GM12878 (cell line): Measurements from ENCODE around the gene CD63. TPM values are rescaled to one million over a fixed set of nuclear protein-coding genes. Genes with fewer than 3 reads are reported as not detected.

Source experiments
- ATAC-seq: fragments of 200-7000 bp; cut with Tn5 transposase; 3 replicates; pipeline ENCODE4 v1.9.1; 2020; ENCODE audit warnings: mild to moderate bottlenecking, moderate library complexity
- BruUV-seq: library from RNA; stranded (reverse); fragments of 400-500 nt; replicated peaks from 2 replicates; lab custom pipeline; 2021; lab: Mats Ljungman, UMichigan
- CTCF ChIA-PET: fragments of 300-600 bp; sonication (Branson Sonifier 250); formaldehyde crosslinking; extraction: SDS; loops from one replicate; lab custom pipeline; 2021; ENCODE audit warnings: inconsistent platforms; lab: Yijun Ruan, JAX
- POLR2A ChIA-PET: fragments of 350-600 bp; formaldehyde crosslinking; extraction: SDS; loops from one replicate; lab custom pipeline; 2021; ENCODE audit warnings: inconsistent platforms; lab: Charles Lee
- RAD21 ChIA-PET: fragments of 300-600 bp; sonication (Branson Sonifier 250); formaldehyde crosslinking; loops from one replicate; lab custom pipeline; 2023; ENCODE audit warnings: antibody characterized with exemption; ENCODE audit not compliant: unreplicated experiment; lab: Charles Lee
- SMC1A ChIA-PET: fragments of 300-600 bp; sonication (Branson Sonifier 250); formaldehyde crosslinking; loops from one replicate; lab custom pipeline; 2023; ENCODE audit not compliant: unreplicated experiment, uncharacterized antibody; lab: Charles Lee
- DNase-seq: peaks from one replicate; pipeline ENCODE4 v3.0.0-alpha.2; 2011; ENCODE audit warnings: low read depth, low spot score
- FAIRE-seq: peaks from 3 replicates; lab custom pipeline; 2011; peaks lifted over from hg19 to GRCh38; lab: Jason Lieb, UNC
- H2AFZ ChIP-seq: 2 replicates; pipeline ENCODE4 v1.6.0; 2011; ENCODE audit warnings: low read depth, low read length, control low read depth; ENCODE audit not compliant: control insufficient read depth
- H3K27ac ChIP-seq: 2 replicates; pipeline ENCODE4 v1.5.1; 2011; ENCODE audit warnings: control low read depth; ENCODE audit not compliant: control insufficient read depth, insufficient read depth
- H3K27me3 ChIP-seq, 2 experiments: replicated peaks in 1 of 2; 2 replicates each; pipeline versions ENCODE4 v1.6.0 to v1.6.1; 2011; ENCODE audit warnings: low read length in 1 of 2; ENCODE audit not compliant: control insufficient read depth in 2 of 2, insufficient read depth in 2 of 2
- H3K36me3 ChIP-seq, 2 experiments: 2 replicates each; pipeline ENCODE4 v1.5.1; 2011; ENCODE audit warnings: low read length in 1 of 2; ENCODE audit not compliant: control insufficient read depth in 2 of 2, insufficient read depth in 2 of 2
- H3K4me1 ChIP-seq: 2 replicates; pipeline ENCODE4 v1.6.1; 2011; ENCODE audit warnings: mild to moderate bottlenecking, low read length, moderate library complexity, mixed read lengths; ENCODE audit not compliant: control insufficient read depth, insufficient read depth
- H3K4me2 ChIP-seq: 2 replicates; pipeline ENCODE4 v1.6.0; 2011; ENCODE audit warnings: control low read depth; ENCODE audit not compliant: control insufficient read depth, insufficient read depth
- H3K4me3 ChIP-seq: fragments of 200-600 bp; sonication (generic); 2 replicates; pipeline ENCODE4 v1.5.1; 2016
- H3K79me2 ChIP-seq: 2 replicates; pipeline ENCODE4 v1.6.0; 2011; ENCODE audit warnings: low read length; ENCODE audit not compliant: control insufficient read depth, insufficient read depth
- H3K9ac ChIP-seq: 2 replicates; pipeline ENCODE4 v1.8.0; 2011; ENCODE audit warnings: low read length, control low read depth, mixed read lengths; ENCODE audit not compliant: control insufficient read depth, insufficient read depth
- H3K9me3 ChIP-seq: replicated peaks from 3 replicates; pipeline ENCODE4 v1.5.1; 2011; ENCODE audit warnings: mild to moderate bottlenecking, low read length; ENCODE audit not compliant: control insufficient read depth, insufficient read depth
- H4K20me1 ChIP-seq: 2 replicates; pipeline ENCODE4 v1.6.0; 2011; ENCODE audit not compliant: control insufficient read depth, insufficient read depth
- BCL11A ChIP-seq: IDR thresholded peaks from 2 replicates; pipeline ENCODE4 v1.6.1; 2011; ENCODE audit warnings: low read depth, low read length
- BHLHE40 ChIP-seq, 2 experiments: fragments of 450-650 bp in 1 of 2; IDR thresholded peaks; 2 replicates each; pipeline ENCODE4 v1.6.1; 2011 to 2017; ENCODE audit warnings: low read depth in 2 of 2, borderline replicate concordance in 1 of 2, improper control_type of control experiment in 1 of 2, low read length in 1 of 2, mild to moderate bottlenecking in 1 of 2
- CBX5 ChIP-seq: sonication (generic); IDR thresholded peaks from 2 replicates; pipeline ENCODE4 v1.6.1; 2016; ENCODE audit warnings: low read depth, moderate library complexity, mild to moderate bottlenecking, inconsistent platforms
- CEBPB ChIP-seq, 2 experiments: fragments of 150-350 bp in 1 of 2; IDR thresholded peaks; 2 replicates each; pipeline ENCODE4 v1.6.1; 2012 to 2014; ENCODE audit warnings: low read depth in 2 of 2, low read length in 2 of 2, borderline replicate concordance in 1 of 2, inconsistent platforms in 1 of 2
- DPF2 ChIP-seq: fragments of 450-650 bp; IDR thresholded peaks from 2 replicates; pipeline ENCODE4 v1.6.1; 2017; ENCODE audit warnings: mild to moderate bottlenecking
- FOXK2 ChIP-seq: fragments of 450-650 bp; IDR thresholded peaks from 2 replicates; pipeline ENCODE4 v1.6.1; 2017; ENCODE audit warnings: mild to moderate bottlenecking, moderate library complexity
- HDAC2 ChIP-seq: fragments of 200-600 bp; sonication (generic); IDR thresholded peaks from 2 replicates; pipeline ENCODE4 v1.6.1; 2017
- NKRF ChIP-seq: fragments of 450-650 bp; conservative IDR thresholded peaks from 2 replicates; pipeline ENCODE4 v1.6.1; 2017; ENCODE audit warnings: mild to moderate bottlenecking, moderate library complexity
- SIX5 ChIP-seq: IDR thresholded peaks from 2 replicates; pipeline ENCODE4 v1.6.1; 2011; ENCODE audit warnings: mild to moderate bottlenecking, low read depth, low read length, moderate library complexity; ENCODE audit not compliant: severe bottlenecking
- SMARCA5 ChIP-seq: fragments of 450-650 bp; IDR thresholded peaks from 2 replicates; pipeline ENCODE4 v1.6.1; 2017; ENCODE audit warnings: mild to moderate bottlenecking
- SREBF2 ChIP-seq: IDR thresholded peaks from 2 replicates; pipeline ENCODE4 v1.6.1; 2012; ENCODE audit warnings: mild to moderate bottlenecking, low read length
- ZBTB11 ChIP-seq: fragments of 450-650 bp; formaldehyde crosslinking; IDR thresholded peaks from 2 replicates; pipeline ENCODE4 v1.5.0; 2022; ENCODE audit warnings: mild to moderate bottlenecking, missing genetic modification characterization
- ZNF24 ChIP-seq: fragments of 450-650 bp; IDR thresholded peaks from 2 replicates; pipeline ENCODE4 v1.6.1; 2017; ENCODE audit warnings: antibody characterized with exemption, mild to moderate bottlenecking
- WGBS: methylation state at CpG from one replicate; pipeline ENCODE4 v1.1.6; 2016; ENCODE audit warnings: low lambda C conversion rate; ENCODE audit not compliant: insufficient replicate concordance, insufficient coverage; ENCODE audit errors: missing lambda C conversion rate; 5-methylcytosine and 5-hydroxymethylcytosine counted together
- in situ Hi-C: fragments of 300-500 bp; cut with MboI; formaldehyde crosslinking; loops from 9 replicates; pipeline ENCODE4 v1.14.3; 2018; ENCODE audit warnings: mixed read lengths
- intact Hi-C: fragments of 100-400 bp; cut with micrococcal nuclease; formaldehyde crosslinking; loops from one replicate; pipeline ENCODE4 v1.14.2; 2022; ENCODE audit not compliant: unreplicated experiment
- polyA plus RNA-seq, 11 experiments: library from polyadenylated mRNA; depleted of rRNA in 4 of 11; unstranded in 6 of 11; stranded (reverse) in 5 of 11; fragments of >200 nt; fragmentation: Nextera tagmentation in 4 of 11; fragmentation: Illumina TruSeq in 1 of 11; extraction: Ambion mirVana in 4 of 11; extraction: Trizol in 1 of 11; gene quantifications; 1 replicate in 1 of 11; 2 replicates in 10 of 11; pipeline versions ENCODE4 v1.2.1 to v1.2.3, GENCODE V29; 2011 to 2016; ENCODE audit warnings: inconsistent platforms in 2 of 11, missing spikeins in 2 of 11, low read depth in 1 of 11
- total RNA-seq, 4 experiments: library from RNA; depleted of rRNA in 3 of 4; stranded (reverse); fragments of >200 nt in 3 of 4; fragmentation: Illumina TruSeq in 1 of 4; extraction: Trizol in 1 of 4; gene quantifications; 2 replicates each; pipeline versions ENCODE4 v1.2.1 to v1.2.3, GENCODE V29; 2013 to 2021
- TF ChIP-seq, protein P1 (sequence below): fragments of 450-650 bp; IDR thresholded peaks from 2 replicates; pipeline ENCODE4 v1.6.1; 2017; ENCODE audit warnings: mild to moderate bottlenecking, moderate library complexity

The CD63 gene
- total and polyA plus RNA-seq, 10 of the 15 experiments (the other 5 are each of a cell fraction or from before 2014, with no cell fraction given), result 147 to 220 (median 183) TPM

DNA sequence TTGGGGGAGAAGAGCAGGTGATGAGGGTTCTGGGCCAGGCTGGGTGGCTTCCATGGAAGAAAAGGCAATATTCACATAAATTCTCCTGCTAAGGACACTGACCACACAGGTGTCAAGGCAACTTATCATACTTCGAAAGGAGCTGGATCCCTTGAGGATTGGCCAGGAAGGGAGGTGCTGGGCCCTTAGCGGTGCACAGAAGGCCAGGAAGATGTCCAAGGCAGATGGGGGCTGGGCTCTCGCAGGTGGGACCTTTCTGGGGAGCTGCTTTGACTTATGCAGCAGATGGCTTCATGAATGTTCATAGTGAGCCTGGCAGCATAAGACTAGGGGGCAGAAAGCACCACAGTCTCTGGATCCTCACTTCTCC lies 3.9 kb downstream of the CD63 start:
- ChIA-PET RAD21 (interaction anchor here (0.9 to 11.0 kb wide), 7 partner anchors 9 to 316 kb away, joined by 3 to 113 read pairs (median 4); partner anchors contain the start of genes BLOC1S1 and DNAJC14), SMC1A (interaction anchor here (0.5 to 2.1 kb wide), 6 partner anchors 9 to 244 kb away, joined by 3 to 44 read pairs (median 4); partner anchors contain the start of gene BLOC1S1), CTCF (interaction anchor here (0.8 to 11.4 kb wide), 14 partner anchors 9 to 271 kb away, joined by 3 to 205 read pairs (median 4); partner anchors contain the start of genes BLOC1S1, DNAJC14, ORMDL2 and SARNP), POLR2A (interaction anchor here (1.1 to 2.3 kb wide), 2 partner anchors 11 to 13 kb away, joined by 3 to 9 read pairs; no protein-coding TSS in a partner anchor)
- DNase-seq, result no peak
- BruUV-seq, result no TSS peak
- H3K4me2 ChIP-seq, result no peak overlapping the region
- no peak overlapping the region for H3K9ac ChIP-seq
- ATAC-seq, result no peak
- no peak for FAIRE-seq
- H3K36me3 ChIP-seq, result peaks cover 5 to 7% of the 10 kb centered on the region in 2 experiments; a peak in 3 of 4 replicates
- peaks cover 10% of the 10 kb centered on the region for H3K4me1 ChIP-seq
- H3K27ac ChIP-seq, result no peak overlapping the region
- in situ Hi-C loops (no loop called here), intact Hi-C loops (no loop called here)
- H3K79me2 ChIP-seq, result peaks cover 11% of the 10 kb centered on the region
- H3K4me3 ChIP-seq, result no peak overlapping the region
- 24% methylated on average over 3 of the region's 3 CpGs for WGBS
- H2AFZ ChIP-seq, result no peak overlapping the region
- no peaks in the 10 kb centered on the region for H3K27me3 ChIP-seq
- H3K9me3 ChIP-seq, result no peaks in the 10 kb centered on the region
- H4K20me1 ChIP-seq, result no peaks in the 10 kb centered on the region
- TF ChIP-seq SMARCA5, result no peak
- TF ChIP-seq, protein P1, sequence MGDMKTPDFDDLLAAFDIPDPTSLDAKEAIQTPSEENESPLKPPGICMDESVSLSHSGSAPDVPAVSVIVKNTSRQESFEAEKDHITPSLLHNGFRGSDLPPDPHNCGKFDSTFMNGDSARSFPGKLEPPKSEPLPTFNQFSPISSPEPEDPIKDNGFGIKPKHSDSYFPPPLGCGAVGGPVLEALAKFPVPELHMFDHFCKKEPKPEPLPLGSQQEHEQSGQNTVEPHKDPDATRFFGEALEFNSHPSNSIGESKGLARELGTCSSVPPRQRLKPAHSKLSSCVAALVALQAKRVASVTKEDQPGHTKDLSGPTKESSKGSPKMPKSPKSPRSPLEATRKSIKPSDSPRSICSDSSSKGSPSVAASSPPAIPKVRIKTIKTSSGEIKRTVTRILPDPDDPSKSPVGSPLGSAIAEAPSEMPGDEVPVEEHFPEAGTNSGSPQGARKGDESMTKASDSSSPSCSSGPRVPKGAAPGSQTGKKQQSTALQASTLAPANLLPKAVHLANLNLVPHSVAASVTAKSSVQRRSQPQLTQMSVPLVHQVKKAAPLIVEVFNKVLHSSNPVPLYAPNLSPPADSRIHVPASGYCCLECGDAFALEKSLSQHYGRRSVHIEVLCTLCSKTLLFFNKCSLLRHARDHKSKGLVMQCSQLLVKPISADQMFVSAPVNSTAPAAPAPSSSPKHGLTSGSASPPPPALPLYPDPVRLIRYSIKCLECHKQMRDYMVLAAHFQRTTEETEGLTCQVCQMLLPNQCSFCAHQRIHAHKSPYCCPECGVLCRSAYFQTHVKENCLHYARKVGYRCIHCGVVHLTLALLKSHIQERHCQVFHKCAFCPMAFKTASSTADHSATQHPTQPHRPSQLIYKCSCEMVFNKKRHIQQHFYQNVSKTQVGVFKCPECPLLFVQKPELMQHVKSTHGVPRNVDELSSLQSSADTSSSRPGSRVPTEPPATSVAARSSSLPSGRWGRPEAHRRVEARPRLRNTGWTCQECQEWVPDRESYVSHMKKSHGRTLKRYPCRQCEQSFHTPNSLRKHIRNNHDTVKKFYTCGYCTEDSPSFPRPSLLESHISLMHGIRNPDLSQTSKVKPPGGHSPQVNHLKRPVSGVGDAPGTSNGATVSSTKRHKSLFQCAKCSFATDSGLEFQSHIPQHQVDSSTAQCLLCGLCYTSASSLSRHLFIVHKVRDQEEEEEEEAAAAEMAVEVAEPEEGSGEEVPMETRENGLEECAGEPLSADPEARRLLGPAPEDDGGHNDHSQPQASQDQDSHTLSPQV, result no peak
- TF ChIP-seq ZNF24, result no peak
- TF ChIP-seq BHLHE40 (IDR thresholded peaks at IDR 0.05; ENCODE audit: borderline replicate concordance in 1 of 2, low read depth in 2 of 2, low read length in 1 of 2), result no peak
- TF ChIP-seq NKRF, result no peak
- TF ChIP-seq DPF2, result no peak
- no peak for TF ChIP-seq BCL11A
- TF ChIP-seq ZBTB11 (CRISPR knock-in tag), result no peak
- no peak for TF ChIP-seq CEBPB (IDR thresholded peaks at IDR 0.05; ENCODE audit: borderline replicate concordance in 1 of 2, low read depth in 2 of 2, low read length in 2 of 2)
- no peak for TF ChIP-seq SREBF2
- TF ChIP-seq FOXK2, result no peak
- no peak for TF ChIP-seq SIX5
- TF ChIP-seq HDAC2, result no peak
- no peak for TF ChIP-seq CBX5
